ENCODE results near the gene ARHGEF7.

ARHGEF7 gene

GRCh38 chr13:111323950-111324651 is 209.0 kb downstream of the ARHGEF7 start:
- no peak for DNase-seq (ENCODE audit: low read depth)
- no peak overlapping the region for H3K4me3 ChIP-seq (ENCODE audit: low read depth, low read length)
- no peak for TF ChIP-seq CTCF (IDR thresholded peaks at IDR 0.05; ENCODE audit: control insufficient read depth, extremely low read depth, insufficient read depth)

GRCh38 chr13:111324736-111325135 is 209.6 kb downstream of the ARHGEF7 start:
- no peak overlapping the region for H3K4me3 ChIP-seq (ENCODE audit: low read depth, low read length)
- no peak for DNase-seq (ENCODE audit: low read depth)
- TF ChIP-seq CTCF (IDR thresholded peaks at IDR 0.05; ENCODE audit: control insufficient read depth, extremely low read depth, insufficient read depth): no peak

GRCh38 chr13:111325146-111325890 is 210.2 kb downstream of the ARHGEF7 start:
- no peak overlapping the region for H3K4me3 ChIP-seq (ENCODE audit: low read depth, low read length)
- TF ChIP-seq CTCF (IDR thresholded peaks at IDR 0.05; ENCODE audit: control insufficient read depth, extremely low read depth, insufficient read depth): no peak
- DNase-seq (ENCODE audit: low read depth): no peak

GRCh38 chr13:111325941-111326620 is 211.0 kb downstream of the ARHGEF7 start:
- H3K4me3 ChIP-seq (ENCODE audit: low read depth, low read length): no peak overlapping the region
- no peak for TF ChIP-seq CTCF (IDR thresholded peaks at IDR 0.05; ENCODE audit: control insufficient read depth, extremely low read depth, insufficient read depth)
- no peak for DNase-seq (ENCODE audit: low read depth)

GRCh38 chr13:111326621-111326965 is 211.5 kb downstream of the ARHGEF7 start:
- TF ChIP-seq CTCF (IDR thresholded peaks at IDR 0.05; ENCODE audit: control insufficient read depth, extremely low read depth, insufficient read depth): no peak
- H3K4me3 ChIP-seq (ENCODE audit: low read depth, low read length): no peak overlapping the region
- DNase-seq (ENCODE audit: low read depth): no peak

GRCh38 chr13:111326981-111327642 is 212.0 kb downstream of the ARHGEF7 start:
- DNase-seq (ENCODE audit: low read depth): no peak
- no peak for TF ChIP-seq CTCF (IDR thresholded peaks at IDR 0.05; ENCODE audit: control insufficient read depth, extremely low read depth, insufficient read depth)
- H3K4me3 ChIP-seq (ENCODE audit: low read depth, low read length): no peak overlapping the region

All from LNCaP clone FGC (cell line).